Measurements from ENCODE around the gene SPDYE1.
"Not testable (repeated sequence)": the region's sequence is repeated elsewhere in the genome, so short reads cannot be mapped to it uniquely, and the experiment has no call there.

The SPDYE1 gene

GRCh38 chr7:43994681-43995080 is 3.0 kb upstream of the SPDYE1 start:
- H3K36me3 ChIP-seq (ENCODE audit: control insufficient read depth in 4 of 4, insufficient read depth in 4 of 4, low read length in 3 of 4); H3K27me3 ChIP-seq (replicated peaks in 2 of 5; ENCODE audit: control insufficient read depth in 4 of 5, insufficient read depth in 5 of 5, low read length in 4 of 5); CTCF ChIA-PET; DNase-seq; H3K9me3 ChIP-seq (ENCODE audit: control extremely low read depth in 1 of 5, control insufficient read depth in 4 of 5, insufficient read depth in 2 of 5, low read depth in 1 of 5, low read length in 4 of 5); H3K4me3 ChIP-seq (ENCODE audit: control insufficient read depth in 1 of 7, extremely low read depth in 1 of 7, insufficient read depth in 4 of 7, low read depth in 2 of 7, low read length in 6 of 7); H3K27ac ChIP-seq (ENCODE audit: insufficient read depth in 1 of 2, low read depth in 1 of 2, low read length in 2 of 2, poor library complexity in 1 of 2, severe bottlenecking in 2 of 2); H3K4me1 ChIP-seq (ENCODE audit: control extremely low read depth in 1 of 4, control insufficient read depth in 4 of 4, insufficient read depth in 4 of 4, low read length in 3 of 4); POLR2A ChIA-PET: not testable (repeated sequence)
- WGBS (ENCODE audit: insufficient coverage) = 80% methylated on average over 1 of the region's 6 CpGs

GRCh38 chr7:44012081-44012480 is 14.4 kb downstream of the SPDYE1 start:
- DNase-seq; H3K27ac ChIP-seq (ENCODE audit: insufficient read depth in 1 of 2, low read depth in 1 of 2, low read length in 2 of 2, poor library complexity in 1 of 2, severe bottlenecking in 2 of 2); CTCF ChIA-PET; H3K4me3 ChIP-seq (ENCODE audit: control insufficient read depth in 1 of 7, extremely low read depth in 1 of 7, insufficient read depth in 4 of 7, low read depth in 2 of 7, low read length in 6 of 7); H3K9me3 ChIP-seq (ENCODE audit: control extremely low read depth in 1 of 5, control insufficient read depth in 4 of 5, insufficient read depth in 2 of 5, low read depth in 1 of 5, low read length in 4 of 5); H3K27me3 ChIP-seq (replicated peaks in 2 of 5; ENCODE audit: control insufficient read depth in 4 of 5, insufficient read depth in 5 of 5, low read length in 4 of 5); POLR2A ChIA-PET; H3K4me1 ChIP-seq (ENCODE audit: control extremely low read depth in 1 of 4, control insufficient read depth in 4 of 4, insufficient read depth in 4 of 4, low read length in 3 of 4): not testable (repeated sequence)
- peaks cover 0 to 13% (median 4%) of the 10 kb centered on the region in 4 experiments for H3K36me3 ChIP-seq (ENCODE audit: control insufficient read depth in 4 of 4, insufficient read depth in 4 of 4, low read length in 3 of 4)
- 94% methylated on average over 4 of the region's 8 CpGs for WGBS (ENCODE audit: insufficient coverage)

GRCh38 chr7:44015090-44015489 is 17.4 kb downstream of the SPDYE1 start:
- 100% methylated on average over 1 of the region's 12 CpGs for WGBS (ENCODE audit: insufficient coverage)

GRCh38 chr7:44018857-44019807 is 21.4 kb downstream of the SPDYE1 start:
- Histone ChIP-seq H3K4me3 (ENCODE audit: control insufficient read depth in 1 of 7, extremely low read depth in 1 of 7, insufficient read depth in 4 of 7, low read depth in 2 of 7, low read length in 6 of 7) (peak overlapping the region; percentile 63 to 83 (median 72)), H3K27ac (ENCODE audit: insufficient read depth in 1 of 2, low read depth in 1 of 2, low read length in 2 of 2, poor library complexity in 1 of 2, severe bottlenecking in 2 of 2) (peak overlapping the region in 1 of 2 experiments; percentile 79)
- ChIA-PET POLR2A (interaction anchor here (0.6 kb wide), 1 partner anchor 288 kb away, joined by 3 read pairs; no protein-coding TSS in a partner anchor), CTCF (interaction anchor here (0.7 to 1.4 kb wide), 2 partner anchors 25 to 182 kb away, joined by 3 to 5 read pairs; partner anchors contain the start of gene DBNL)
- H3K9me3 ChIP-seq (ENCODE audit: control extremely low read depth in 1 of 5, control insufficient read depth in 4 of 5, insufficient read depth in 2 of 5, low read depth in 1 of 5, low read length in 4 of 5); H3K27me3 ChIP-seq (replicated peaks in 2 of 5; ENCODE audit: control insufficient read depth in 4 of 5, insufficient read depth in 5 of 5, low read length in 4 of 5); H3K4me1 ChIP-seq (ENCODE audit: control extremely low read depth in 1 of 4, control insufficient read depth in 4 of 4, insufficient read depth in 4 of 4, low read length in 3 of 4); H3K36me3 ChIP-seq (ENCODE audit: control insufficient read depth in 4 of 4, insufficient read depth in 4 of 4, low read length in 3 of 4): not testable (repeated sequence)
- DNase-seq = peak; percentile 96 to 98 (median 98)
- 0% methylated on average over 29 of the region's 63 CpGs for WGBS (ENCODE audit: insufficient coverage)

More at GRCh38 chr7:44015090-44015489, 17.4 kb downstream of the SPDYE1 start:
- H3K4me1 ChIP-seq (ENCODE audit: control extremely low read depth in 1 of 4, control insufficient read depth in 4 of 4, insufficient read depth in 4 of 4, low read length in 3 of 4); POLR2A ChIA-PET; H3K27me3 ChIP-seq (replicated peaks in 2 of 5; ENCODE audit: control insufficient read depth in 4 of 5, insufficient read depth in 5 of 5, low read length in 4 of 5); H3K4me3 ChIP-seq (ENCODE audit: control insufficient read depth in 1 of 7, extremely low read depth in 1 of 7, insufficient read depth in 4 of 7, low read depth in 2 of 7, low read length in 6 of 7); DNase-seq; H3K27ac ChIP-seq (ENCODE audit: insufficient read depth in 1 of 2, low read depth in 1 of 2, low read length in 2 of 2, poor library complexity in 1 of 2, severe bottlenecking in 2 of 2); H3K9me3 ChIP-seq (ENCODE audit: control extremely low read depth in 1 of 5, control insufficient read depth in 4 of 5, insufficient read depth in 2 of 5, low read depth in 1 of 5, low read length in 4 of 5); CTCF ChIA-PET: not testable (repeated sequence)
- peaks cover 0 to 11% (median 3%) of the 10 kb centered on the region in 4 experiments for H3K36me3 ChIP-seq (ENCODE audit: control insufficient read depth in 4 of 4, insufficient read depth in 4 of 4, low read length in 3 of 4)

- H3K27ac ChIP-seq (ENCODE audit: insufficient read depth in 1 of 2, low read depth in 1 of 2, low read length in 2 of 2, poor library complexity in 1 of 2, severe bottlenecking in 2 of 2); DNase-seq; H3K4me3 ChIP-seq (ENCODE audit: control insufficient read depth in 1 of 7, extremely low read depth in 1 of 7, insufficient read depth in 4 of 7, low read depth in 2 of 7, low read length in 6 of 7); H3K4me1 ChIP-seq (ENCODE audit: control extremely low read depth in 1 of 4, control insufficient read depth in 4 of 4, insufficient read depth in 4 of 4, low read length in 3 of 4); H3K27me3 ChIP-seq (replicated peaks in 2 of 5; ENCODE audit: control insufficient read depth in 4 of 5, insufficient read depth in 5 of 5, low read length in 4 of 5); H3K9me3 ChIP-seq (ENCODE audit: control extremely low read depth in 1 of 5, control insufficient read depth in 4 of 5, insufficient read depth in 2 of 5, low read depth in 1 of 5, low read length in 4 of 5); H3K36me3 ChIP-seq (ENCODE audit: control insufficient read depth in 4 of 4, insufficient read depth in 4 of 4, low read length in 3 of 4): not testable (repeated sequence)
- POLR2A ChIA-PET = interaction anchor here (0.6 to 0.7 kb wide), 2 partner anchors 48 to 288 kb away, joined by 3 read pairs; no protein-coding TSS in a partner anchor
- CTCF ChIA-PET = interaction anchor here (0.7 to 1.4 kb wide), 3 partner anchors 24 to 181 kb away, joined by 3 to 5 read pairs (median 3); partner anchors contain the start of gene DBNL
- no CpG with 5 or more reads among the region's 6 CpGs for WGBS (ENCODE audit: insufficient coverage)
Observed at GRCh38 chr7:44019825-44020224, 22.1 kb downstream of the SPDYE1 start.

- H3K4me3 ChIP-seq (ENCODE audit: control insufficient read depth in 1 of 7, extremely low read depth in 1 of 7, insufficient read depth in 4 of 7, low read depth in 2 of 7, low read length in 6 of 7); POLR2A ChIA-PET; H3K36me3 ChIP-seq (ENCODE audit: control insufficient read depth in 4 of 4, insufficient read depth in 4 of 4, low read length in 3 of 4); H3K9me3 ChIP-seq (ENCODE audit: control extremely low read depth in 1 of 5, control insufficient read depth in 4 of 5, insufficient read depth in 2 of 5, low read depth in 1 of 5, low read length in 4 of 5); DNase-seq; H3K27me3 ChIP-seq (replicated peaks in 2 of 5; ENCODE audit: control insufficient read depth in 4 of 5, insufficient read depth in 5 of 5, low read length in 4 of 5); H3K4me1 ChIP-seq (ENCODE audit: control extremely low read depth in 1 of 4, control insufficient read depth in 4 of 4, insufficient read depth in 4 of 4, low read length in 3 of 4); CTCF ChIA-PET; H3K27ac ChIP-seq (ENCODE audit: insufficient read depth in 1 of 2, low read depth in 1 of 2, low read length in 2 of 2, poor library complexity in 1 of 2, severe bottlenecking in 2 of 2): not testable (repeated sequence)
- no CpG with 5 or more reads among the region's 7 CpGs for WGBS (ENCODE audit: insufficient coverage)
Observed at GRCh38 chr7:44022069-44022468, 24.4 kb downstream of the SPDYE1 start.

GRCh38 chr7:44022796-44023467 is 25.2 kb downstream of the SPDYE1 start:
- DNase-seq; H3K27me3 ChIP-seq (replicated peaks in 2 of 5; ENCODE audit: control insufficient read depth in 4 of 5, insufficient read depth in 5 of 5, low read length in 4 of 5); POLR2A ChIA-PET; H3K36me3 ChIP-seq (ENCODE audit: control insufficient read depth in 4 of 4, insufficient read depth in 4 of 4, low read length in 3 of 4); CTCF ChIA-PET; H3K27ac ChIP-seq (ENCODE audit: insufficient read depth in 1 of 2, low read depth in 1 of 2, low read length in 2 of 2, poor library complexity in 1 of 2, severe bottlenecking in 2 of 2); H3K9me3 ChIP-seq (ENCODE audit: control extremely low read depth in 1 of 5, control insufficient read depth in 4 of 5, insufficient read depth in 2 of 5, low read depth in 1 of 5, low read length in 4 of 5); H3K4me3 ChIP-seq (ENCODE audit: control insufficient read depth in 1 of 7, extremely low read depth in 1 of 7, insufficient read depth in 4 of 7, low read depth in 2 of 7, low read length in 6 of 7); H3K4me1 ChIP-seq (ENCODE audit: control extremely low read depth in 1 of 4, control insufficient read depth in 4 of 4, insufficient read depth in 4 of 4, low read length in 3 of 4): not testable (repeated sequence)
- WGBS (ENCODE audit: insufficient coverage) = no CpG with 5 or more reads among the region's 6 CpGs
